DND-41 (cell line): ENCODE measurements around the gene ITM2C.

Experiments used
- CTCF ChIP-seq: IDR thresholded peaks from 2 replicates; pipeline ENCODE4 v1.5.1; 2012; ENCODE audit warnings: borderline replicate concordance, low read length, moderate library complexity, mild to moderate bottlenecking; ENCODE audit not compliant: poor library complexity, severe bottlenecking; ENCODE audit errors: extremely low read depth
- EZH2 ChIP-seq: IDR thresholded peaks from 3 replicates; pipeline ENCODE4 v1.6.1; 2012; ENCODE audit warnings: borderline replicate concordance, low read depth, mild to moderate bottlenecking, moderate library complexity, low read length, inconsistent platforms; ENCODE audit not compliant: severe bottlenecking

- TF ChIP-seq CTCF (no peak), EZH2 (no peak)
Observed at GRCh38 chr2:230874456-230874855, 9.7 kb downstream of the ITM2C start.
